ENCODE measurements around the gene TAF5.
"Not testable (repeated sequence)": the region's sequence is repeated elsewhere in the genome, so short reads cannot be mapped to it uniquely, and the experiment has no call there.

Gene TAF5

GRCh38 chr10:103353281-103353680, 14.5 kb upstream of the TAF5 start:
- H3K36me3 ChIP-seq (ENCODE audit: insufficient read depth, insufficient read length, low read length): peaks cover 5% of the 10 kb centered on the region
- H3K4me3 ChIP-seq (ENCODE audit: insufficient read length, low read depth): no peak overlapping the region
- H3K9me3 ChIP-seq (ENCODE audit: insufficient read depth, low read length): no peaks in the 10 kb centered on the region
- no peak overlapping the region for H3K9ac ChIP-seq (ENCODE audit: insufficient read length, low read depth)
- no peaks in the 10 kb centered on the region for H3K27me3 ChIP-seq (ENCODE audit: insufficient read depth, insufficient read length)
- no peak for TF ChIP-seq ZNF274 (IDR thresholded peaks at IDR 0.05; ENCODE audit: low read depth, low read length)
- no peak for TF ChIP-seq SUZ12 (IDR thresholded peaks at IDR 0.05; ENCODE audit: extremely low read depth, insufficient read depth, insufficient read length)
- TF ChIP-seq YY1 (IDR thresholded peaks at IDR 0.05; ENCODE audit: insufficient read depth, insufficient read length): no peak
- no peaks in the 10 kb centered on the region for H3K4me1 ChIP-seq (ENCODE audit: insufficient read depth, insufficient read length)
- no peak for DNase-seq (ENCODE audit: low read depth, low spot score)

- H3K4me1 ChIP-seq (ENCODE audit: insufficient read depth, insufficient read length); H3K9me3 ChIP-seq (ENCODE audit: insufficient read depth, low read length); H3K4me3 ChIP-seq (ENCODE audit: insufficient read length, low read depth); H3K27me3 ChIP-seq (ENCODE audit: insufficient read depth, insufficient read length); H3K9ac ChIP-seq (ENCODE audit: insufficient read length, low read depth); H3K36me3 ChIP-seq (ENCODE audit: insufficient read depth, insufficient read length, low read length): not testable (repeated sequence)
- DNase-seq (ENCODE audit: low read depth, low spot score): peak; percentile 15
Measured at GRCh38 chr10:103354567-103354966, 13.2 kb upstream of the TAF5 start.

- no peaks in the 10 kb centered on the region for H3K4me1 ChIP-seq (ENCODE audit: insufficient read depth, insufficient read length)
- H3K9ac ChIP-seq (ENCODE audit: insufficient read length, low read depth): no peak overlapping the region
- TF ChIP-seq SUZ12 (IDR thresholded peaks at IDR 0.05; ENCODE audit: extremely low read depth, insufficient read depth, insufficient read length): no peak
- TF ChIP-seq YY1 (IDR thresholded peaks at IDR 0.05; ENCODE audit: insufficient read depth, insufficient read length): no peak
- no peak for TF ChIP-seq ZNF274 (IDR thresholded peaks at IDR 0.05; ENCODE audit: low read depth, low read length)
- H3K27me3 ChIP-seq (ENCODE audit: insufficient read depth, insufficient read length): no peaks in the 10 kb centered on the region
- no peaks in the 10 kb centered on the region for H3K9me3 ChIP-seq (ENCODE audit: insufficient read depth, low read length)
- no peaks in the 10 kb centered on the region for H3K36me3 ChIP-seq (ENCODE audit: insufficient read depth, insufficient read length, low read length)
- no peak for DNase-seq (ENCODE audit: low read depth, low spot score)
- no peak overlapping the region for H3K4me3 ChIP-seq (ENCODE audit: insufficient read length, low read depth)
Measured at GRCh38 chr10:103355906-103356599, 11.7 kb upstream of the TAF5 start.

GRCh38 chr10:103359493-103359892, 8.3 kb upstream of the TAF5 start:
- H3K4me3 ChIP-seq (ENCODE audit: insufficient read length, low read depth); H3K9me3 ChIP-seq (ENCODE audit: insufficient read depth, low read length); H3K9ac ChIP-seq (ENCODE audit: insufficient read length, low read depth); DNase-seq (ENCODE audit: low read depth, low spot score); H3K27me3 ChIP-seq (ENCODE audit: insufficient read depth, insufficient read length); H3K36me3 ChIP-seq (ENCODE audit: insufficient read depth, insufficient read length, low read length); H3K4me1 ChIP-seq (ENCODE audit: insufficient read depth, insufficient read length): not testable (repeated sequence)

- H3K4me3 ChIP-seq (ENCODE audit: insufficient read length, low read depth); H3K9me3 ChIP-seq (ENCODE audit: insufficient read depth, low read length); H3K9ac ChIP-seq (ENCODE audit: insufficient read length, low read depth); H3K4me1 ChIP-seq (ENCODE audit: insufficient read depth, insufficient read length); DNase-seq (ENCODE audit: low read depth, low spot score); H3K36me3 ChIP-seq (ENCODE audit: insufficient read depth, insufficient read length, low read length); H3K27me3 ChIP-seq (ENCODE audit: insufficient read depth, insufficient read length): not testable (repeated sequence)
Measured at GRCh38 chr10:103360791-103361190, 7.0 kb upstream of the TAF5 start.

GRCh38 chr10:103367379-103367781, 396 bp upstream of the TAF5 start:
- Histone ChIP-seq H3K36me3 (ENCODE audit: insufficient read depth, insufficient read length, low read length) (no peaks in the 10 kb centered on the region), H3K9ac (ENCODE audit: insufficient read length, low read depth) (no peak overlapping the region), H3K4me3 (ENCODE audit: insufficient read length, low read depth) (peak overlapping the region; percentile 84), H3K27me3 (ENCODE audit: insufficient read depth, insufficient read length) (no peaks in the 10 kb centered on the region), H3K9me3 (ENCODE audit: insufficient read depth, low read length) (no peaks in the 10 kb centered on the region), H3K4me1 (ENCODE audit: insufficient read depth, insufficient read length) (no peaks in the 10 kb centered on the region)
- no peak for TF ChIP-seq YY1 (IDR thresholded peaks at IDR 0.05; ENCODE audit: insufficient read depth, insufficient read length)
- TF ChIP-seq ZNF274 (IDR thresholded peaks at IDR 0.05; ENCODE audit: low read depth, low read length): no peak
- no peak for TF ChIP-seq SUZ12 (IDR thresholded peaks at IDR 0.05; ENCODE audit: extremely low read depth, insufficient read depth, insufficient read length)
- DNase-seq (ENCODE audit: low read depth, low spot score): no peak

GRCh38 chr10:103373544-103373943, 5.8 kb downstream of the TAF5 start:
- Histone ChIP-seq H3K9ac (ENCODE audit: insufficient read length, low read depth) (no peak overlapping the region), H3K27me3 (ENCODE audit: insufficient read depth, insufficient read length) (no peaks in the 10 kb centered on the region), H3K36me3 (ENCODE audit: insufficient read depth, insufficient read length, low read length) (peaks cover 27% of the 10 kb centered on the region), H3K4me3 (ENCODE audit: insufficient read length, low read depth) (no peak overlapping the region), H3K4me1 (ENCODE audit: insufficient read depth, insufficient read length) (no peaks in the 10 kb centered on the region), H3K9me3 (ENCODE audit: insufficient read depth, low read length) (no peaks in the 10 kb centered on the region)
- TF ChIP-seq ZNF274 (IDR thresholded peaks at IDR 0.05; ENCODE audit: low read depth, low read length): no peak
- no peak for DNase-seq (ENCODE audit: low read depth, low spot score)

GRCh38 chr10:103374263-103374662, 6.5 kb downstream of the TAF5 start:
- no peaks in the 10 kb centered on the region for H3K27me3 ChIP-seq (ENCODE audit: insufficient read depth, insufficient read length)
- TF ChIP-seq YY1 (IDR thresholded peaks at IDR 0.05; ENCODE audit: insufficient read depth, insufficient read length) (no peak), SUZ12 (IDR thresholded peaks at IDR 0.05; ENCODE audit: extremely low read depth, insufficient read depth, insufficient read length) (no peak), ZNF274 (IDR thresholded peaks at IDR 0.05; ENCODE audit: low read depth, low read length) (no peak)
- H3K36me3 ChIP-seq (ENCODE audit: insufficient read depth, insufficient read length, low read length): peaks cover 27% of the 10 kb centered on the region
- H3K4me1 ChIP-seq (ENCODE audit: insufficient read depth, insufficient read length): no peaks in the 10 kb centered on the region
- DNase-seq (ENCODE audit: low read depth, low spot score): no peak
- H3K4me3 ChIP-seq (ENCODE audit: insufficient read length, low read depth): no peak overlapping the region
- H3K9ac ChIP-seq (ENCODE audit: insufficient read length, low read depth): no peak overlapping the region
- H3K9me3 ChIP-seq (ENCODE audit: insufficient read depth, low read length): no peaks in the 10 kb centered on the region

Data from NT2/D1 (cell line).